HL-60 (cell line): ENCODE results near the gene SEPTIN12.

ENCODE experiments used
- DNase-seq, 2 experiments: peaks; one replicate each; pipeline ENCODE4 v3.0.0-alpha.2; 2010 to 2020; ENCODE audit warnings: low read depth in 1 of 2, low spot score in 1 of 2
- H3K27ac ChIP-seq: fragments of 250-450 bp; sonication (Bioruptor Pico); replicated peaks from 2 replicates; pipeline ENCODE4 v1.5.1; 2020; ENCODE audit warnings: mild to moderate bottlenecking, moderate library complexity
- H3K27me3 ChIP-seq: fragments of 250-450 bp; sonication (Bioruptor Pico); 2 replicates; pipeline ENCODE4 v1.5.1; 2021; ENCODE audit warnings: mild to moderate bottlenecking, moderate library complexity; ENCODE audit not compliant: insufficient read depth, poor library complexity, severe bottlenecking
- H3K4me3 ChIP-seq: replicated peaks from 2 replicates; pipeline ENCODE4 v1.5.1; 2011; ENCODE audit warnings: mild to moderate bottlenecking, control low read depth, low read length; ENCODE audit not compliant: insufficient read depth
- GABPA ChIP-seq: IDR thresholded peaks from 2 replicates; pipeline ENCODE4 v1.6.1; 2012; ENCODE audit warnings: low read depth
- POLR2AphosphoS5 ChIP-seq: IDR thresholded peaks from 2 replicates; pipeline ENCODE4 v1.6.1; 2012; ENCODE audit warnings: low read depth
- SPI1 ChIP-seq: IDR thresholded peaks from 2 replicates; pipeline ENCODE4 v1.6.1; 2012; ENCODE audit warnings: low read depth, mild to moderate bottlenecking, borderline replicate concordance
- TF ChIP-seq, protein P1 (sequence below): IDR thresholded peaks from 2 replicates; pipeline ENCODE4 v1.6.1; 2012; ENCODE audit warnings: low read depth; ENCODE audit not compliant: insufficient replicate concordance
- TF ChIP-seq, protein P2 (sequence below): IDR thresholded peaks from one replicate; pipeline ENCODE4 v1.5.1; 2011; ENCODE audit warnings: low read length, control low read depth, inconsistent platforms; ENCODE audit not compliant: insufficient read depth

The SEPTIN12 gene

GRCh38 chr16:4777339-4778049, 10.7 kb downstream of the SEPTIN12 start:
- no peak overlapping the region for H3K4me3 ChIP-seq
- TF ChIP-seq SPI1 (no peak), GABPA (no peak), POLR2AphosphoS5 (no peak)
- TF ChIP-seq, protein P1, sequence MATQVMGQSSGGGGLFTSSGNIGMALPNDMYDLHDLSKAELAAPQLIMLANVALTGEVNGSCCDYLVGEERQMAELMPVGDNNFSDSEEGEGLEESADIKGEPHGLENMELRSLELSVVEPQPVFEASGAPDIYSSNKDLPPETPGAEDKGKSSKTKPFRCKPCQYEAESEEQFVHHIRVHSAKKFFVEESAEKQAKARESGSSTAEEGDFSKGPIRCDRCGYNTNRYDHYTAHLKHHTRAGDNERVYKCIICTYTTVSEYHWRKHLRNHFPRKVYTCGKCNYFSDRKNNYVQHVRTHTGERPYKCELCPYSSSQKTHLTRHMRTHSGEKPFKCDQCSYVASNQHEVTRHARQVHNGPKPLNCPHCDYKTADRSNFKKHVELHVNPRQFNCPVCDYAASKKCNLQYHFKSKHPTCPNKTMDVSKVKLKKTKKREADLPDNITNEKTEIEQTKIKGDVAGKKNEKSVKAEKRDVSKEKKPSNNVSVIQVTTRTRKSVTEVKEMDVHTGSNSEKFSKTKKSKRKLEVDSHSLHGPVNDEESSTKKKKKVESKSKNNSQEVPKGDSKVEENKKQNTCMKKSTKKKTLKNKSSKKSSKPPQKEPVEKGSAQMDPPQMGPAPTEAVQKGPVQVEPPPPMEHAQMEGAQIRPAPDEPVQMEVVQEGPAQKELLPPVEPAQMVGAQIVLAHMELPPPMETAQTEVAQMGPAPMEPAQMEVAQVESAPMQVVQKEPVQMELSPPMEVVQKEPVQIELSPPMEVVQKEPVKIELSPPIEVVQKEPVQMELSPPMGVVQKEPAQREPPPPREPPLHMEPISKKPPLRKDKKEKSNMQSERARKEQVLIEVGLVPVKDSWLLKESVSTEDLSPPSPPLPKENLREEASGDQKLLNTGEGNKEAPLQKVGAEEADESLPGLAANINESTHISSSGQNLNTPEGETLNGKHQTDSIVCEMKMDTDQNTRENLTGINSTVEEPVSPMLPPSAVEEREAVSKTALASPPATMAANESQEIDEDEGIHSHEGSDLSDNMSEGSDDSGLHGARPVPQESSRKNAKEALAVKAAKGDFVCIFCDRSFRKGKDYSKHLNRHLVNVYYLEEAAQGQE = no peak
- TF ChIP-seq, protein P2, sequence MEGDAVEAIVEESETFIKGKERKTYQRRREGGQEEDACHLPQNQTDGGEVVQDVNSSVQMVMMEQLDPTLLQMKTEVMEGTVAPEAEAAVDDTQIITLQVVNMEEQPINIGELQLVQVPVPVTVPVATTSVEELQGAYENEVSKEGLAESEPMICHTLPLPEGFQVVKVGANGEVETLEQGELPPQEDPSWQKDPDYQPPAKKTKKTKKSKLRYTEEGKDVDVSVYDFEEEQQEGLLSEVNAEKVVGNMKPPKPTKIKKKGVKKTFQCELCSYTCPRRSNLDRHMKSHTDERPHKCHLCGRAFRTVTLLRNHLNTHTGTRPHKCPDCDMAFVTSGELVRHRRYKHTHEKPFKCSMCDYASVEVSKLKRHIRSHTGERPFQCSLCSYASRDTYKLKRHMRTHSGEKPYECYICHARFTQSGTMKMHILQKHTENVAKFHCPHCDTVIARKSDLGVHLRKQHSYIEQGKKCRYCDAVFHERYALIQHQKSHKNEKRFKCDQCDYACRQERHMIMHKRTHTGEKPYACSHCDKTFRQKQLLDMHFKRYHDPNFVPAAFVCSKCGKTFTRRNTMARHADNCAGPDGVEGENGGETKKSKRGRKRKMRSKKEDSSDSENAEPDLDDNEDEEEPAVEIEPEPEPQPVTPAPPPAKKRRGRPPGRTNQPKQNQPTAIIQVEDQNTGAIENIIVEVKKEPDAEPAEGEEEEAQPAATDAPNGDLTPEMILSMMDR = no peak
- DNase-seq = no peak
- H3K27ac ChIP-seq = no peak overlapping the region
- H3K27me3 ChIP-seq = no peaks in the 10 kb centered on the region

DNA sequence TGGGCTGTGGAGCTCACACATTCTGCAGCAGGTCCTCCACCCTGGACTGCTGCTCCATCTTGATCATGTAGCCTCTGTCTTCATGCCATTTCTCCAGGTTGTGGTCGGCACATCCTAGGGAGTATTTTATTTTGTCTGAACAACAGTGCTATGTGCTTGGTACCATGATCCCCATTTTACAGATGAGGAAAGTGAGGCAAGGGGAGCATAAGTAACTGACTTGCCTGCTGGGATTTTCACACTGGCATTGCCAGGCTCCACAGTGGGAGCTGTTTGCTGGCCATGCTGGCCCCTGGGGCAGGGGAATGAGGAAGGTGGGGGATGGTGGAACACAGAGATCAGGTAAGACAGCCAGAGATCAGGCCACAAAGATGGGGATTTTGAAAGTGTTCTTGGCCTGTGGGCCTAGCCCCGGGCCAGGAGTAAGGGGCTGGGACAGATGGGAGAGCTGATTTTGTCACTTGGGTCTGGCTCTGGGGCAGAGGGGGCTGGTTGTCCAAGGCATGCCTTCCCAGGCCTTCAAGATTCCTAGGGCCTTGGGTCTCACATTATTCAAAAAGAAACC, 11.9 kb downstream of the SEPTIN12 start:
- no peak overlapping the region for H3K27ac ChIP-seq

GRCh38 chr16:4775005-4775404, 13.1 kb downstream of the SEPTIN12 start:
- Histone ChIP-seq H3K27me3 (no peaks in the 10 kb centered on the region), H3K4me3 (no peak overlapping the region), H3K27ac (no peak overlapping the region)
- TF ChIP-seq POLR2AphosphoS5 (no peak), GABPA (no peak), SPI1 (no peak)
- TF ChIP-seq, protein P2 = no peak
- TF ChIP-seq, protein P1 = no peak
- no peak for DNase-seq

More for the DNA sequence above, 11.9 kb downstream of the SEPTIN12 start:
- Histone ChIP-seq H3K4me3 (no peak overlapping the region), H3K27me3 (no peaks in the 10 kb centered on the region)
- DNase-seq = no peak
- TF ChIP-seq SPI1 = no peak
- no peak for TF ChIP-seq GABPA
- TF ChIP-seq, protein P1 = no peak
- no peak for TF ChIP-seq POLR2AphosphoS5
